HG03064 (cell line): ENCODE results near the gene IGFBP1.

Experiments used
- ATAC-seq: cut with Tn5 transposase; IDR thresholded peaks from one replicate; pipeline ENCODE4 v1.9.1; 2021; ENCODE audit warnings: low read depth; ENCODE audit not compliant: unreplicated experiment

The IGFBP1 gene

DNA sequence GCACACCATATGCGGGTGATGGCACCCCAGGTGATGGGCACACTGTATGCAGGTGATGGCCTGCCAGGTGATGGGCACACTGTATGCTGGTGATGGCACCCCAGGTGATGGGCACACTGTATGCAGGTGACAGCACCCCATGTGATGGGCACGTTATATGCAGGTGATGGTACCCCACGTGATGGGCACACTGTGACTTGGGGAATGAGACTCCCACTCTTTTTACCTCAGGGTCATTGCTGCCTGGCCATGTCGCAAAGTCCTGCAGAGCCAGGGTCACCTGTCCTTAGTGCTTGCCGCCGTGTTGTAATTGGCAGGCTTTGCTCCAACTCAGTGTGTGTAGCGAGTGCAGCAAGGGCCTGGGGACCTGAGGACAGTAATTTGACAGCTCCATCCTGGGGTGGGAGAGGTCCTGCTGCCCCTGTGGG is 7.8 kb upstream of the IGFBP1 start:
- no peak for ATAC-seq

DNA sequence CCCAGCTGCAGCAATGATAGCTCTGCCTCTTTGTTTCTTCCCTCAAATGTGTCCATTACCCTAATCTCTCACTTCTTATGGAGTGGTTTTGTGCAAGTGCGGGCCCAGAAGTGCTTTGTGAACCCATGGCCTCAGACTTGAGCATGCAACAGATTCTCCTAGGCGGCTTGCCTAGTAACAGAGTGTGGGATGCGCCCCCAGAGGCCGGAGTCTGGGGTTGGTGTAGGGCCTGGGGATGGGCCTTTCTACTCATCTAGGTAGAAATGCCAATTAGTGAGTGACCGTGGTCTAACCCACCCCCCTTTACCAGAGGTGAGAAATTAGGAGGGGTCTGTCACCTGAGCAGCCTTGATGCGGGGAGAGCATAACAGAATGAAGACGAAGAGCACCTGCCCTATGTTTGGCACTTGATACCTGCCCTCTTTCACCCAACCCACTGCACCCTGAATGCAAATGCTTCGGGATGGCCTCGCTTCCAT is 7.0 kb upstream of the IGFBP1 start:
- ATAC-seq = no peak

GRCh38 chr7:45881759-45882464 is 6.4 kb upstream of the IGFBP1 start:
- no peak for ATAC-seq

GRCh38 chr7:45882465-45882810 is 5.8 kb upstream of the IGFBP1 start:
- no peak for ATAC-seq

DNA sequence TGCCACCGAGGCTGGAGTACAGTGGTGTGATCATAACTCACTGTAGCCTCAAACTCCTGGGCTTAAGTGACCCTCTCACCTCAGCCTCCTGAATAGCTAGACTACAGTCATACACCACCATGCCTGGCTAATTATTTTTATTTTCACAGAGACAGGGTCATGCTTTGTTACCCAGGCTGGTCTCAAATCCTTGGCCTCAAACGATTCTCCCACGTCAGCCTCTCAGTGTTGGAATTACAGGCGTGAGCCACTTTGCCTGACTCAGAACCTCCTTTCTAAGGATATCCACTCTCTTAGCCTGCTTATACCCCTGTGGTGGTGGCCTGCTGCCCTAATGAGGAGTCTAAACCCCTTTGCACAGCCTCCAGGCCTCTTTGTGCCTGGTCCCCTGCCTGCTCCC is 4.2 kb upstream of the IGFBP1 start:
- ATAC-seq = no peak

DNA sequence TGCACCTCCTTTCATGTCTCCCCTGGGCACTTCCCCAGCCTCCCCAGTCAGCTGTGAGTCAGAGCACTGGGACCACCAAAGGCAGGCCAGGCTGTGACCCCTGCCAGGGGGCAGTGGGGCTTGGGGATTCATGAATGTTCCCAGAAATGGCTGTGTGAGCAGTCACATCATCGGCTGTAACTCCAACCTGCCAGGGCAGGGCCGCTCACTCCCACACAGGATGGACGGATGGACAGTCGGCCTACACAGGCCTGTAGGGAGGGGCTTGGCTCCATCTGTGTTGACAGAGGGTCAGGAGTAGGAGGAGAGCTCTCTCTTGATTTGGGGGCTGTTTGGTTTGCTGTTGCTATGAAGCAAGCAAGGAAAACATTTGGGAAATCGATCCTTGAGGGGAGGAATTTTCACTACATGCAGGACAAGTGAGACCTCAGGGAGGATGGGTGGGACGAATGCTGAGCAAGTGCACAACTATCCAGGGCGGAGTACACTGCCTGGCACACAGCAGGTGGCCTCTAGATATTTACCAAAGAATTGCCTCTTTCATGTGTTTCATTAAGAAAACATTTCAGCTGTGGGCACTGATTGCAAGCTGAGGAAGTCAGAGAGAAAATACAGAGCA is 2.9 kb upstream of the IGFBP1 start:
- ATAC-seq = no peak

DNA sequence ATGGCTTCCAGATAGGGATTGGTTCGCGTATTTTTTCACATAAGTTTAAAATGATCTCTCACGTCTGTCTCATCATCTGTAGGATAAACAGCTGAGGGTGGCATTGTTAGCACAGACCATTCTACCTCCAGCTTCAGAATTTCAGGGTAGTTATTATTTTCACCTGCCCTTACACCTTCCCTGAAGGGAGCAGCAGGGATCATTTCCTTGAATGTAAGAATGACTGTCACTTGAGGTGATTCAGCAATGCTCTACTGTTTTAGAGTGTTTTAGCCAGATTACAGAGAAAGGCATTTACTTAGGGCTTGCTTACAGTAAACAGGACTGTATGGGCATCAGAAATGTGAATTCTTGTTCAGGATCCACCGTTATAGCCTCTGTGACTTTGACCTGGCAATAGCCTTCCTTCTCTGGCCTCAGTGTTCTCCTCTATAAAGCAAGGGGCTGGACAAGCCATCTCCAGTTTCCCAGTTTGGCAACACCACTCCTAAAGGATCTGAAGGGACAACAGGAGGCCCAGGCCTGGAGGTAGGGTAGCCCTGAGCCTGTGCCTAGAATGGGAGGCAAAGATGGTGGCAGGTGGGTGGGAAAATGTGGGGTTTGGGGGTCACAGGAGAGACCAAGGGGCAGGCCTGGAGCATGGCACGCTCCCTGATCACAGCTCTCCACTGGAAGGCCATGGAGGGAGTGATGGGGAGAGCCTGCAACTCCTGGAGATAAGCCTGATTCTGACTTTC is 1.2 kb upstream of the IGFBP1 start:
- ATAC-seq = no peak

DNA sequence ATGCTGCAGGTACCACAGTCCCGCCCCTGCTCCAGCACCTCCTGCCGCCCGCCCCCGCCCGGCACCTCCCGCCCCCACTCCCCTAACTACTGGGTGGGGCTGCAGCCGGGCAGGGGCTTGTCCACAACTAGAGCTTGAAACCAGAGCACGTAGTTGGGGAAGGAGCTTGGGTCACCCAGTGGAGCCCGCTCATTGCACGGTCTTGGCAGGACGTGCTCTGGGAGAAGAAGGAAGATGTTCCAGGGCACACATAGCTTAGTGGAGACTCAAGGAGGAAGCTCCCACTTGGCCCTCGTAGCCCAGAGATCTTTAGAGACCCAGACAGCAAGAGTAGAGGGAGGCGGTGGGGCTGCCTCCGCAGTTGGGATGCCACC is 692 bp downstream of the IGFBP1 start:
- no peak for ATAC-seq

GRCh38 chr7:45889367-45890067 is 1.2 kb downstream of the IGFBP1 start:
- ATAC-seq = no peak

- ATAC-seq = no peak
Observed at GRCh38 chr7:45890125-45890901, 2.0 kb downstream of the IGFBP1 start.

- no peak for ATAC-seq
Observed at GRCh38 chr7:45890902-45891461, 2.7 kb downstream of the IGFBP1 start.

GRCh38 chr7:45891462-45892402 is 3.4 kb downstream of the IGFBP1 start:
- ATAC-seq = no peak

DNA sequence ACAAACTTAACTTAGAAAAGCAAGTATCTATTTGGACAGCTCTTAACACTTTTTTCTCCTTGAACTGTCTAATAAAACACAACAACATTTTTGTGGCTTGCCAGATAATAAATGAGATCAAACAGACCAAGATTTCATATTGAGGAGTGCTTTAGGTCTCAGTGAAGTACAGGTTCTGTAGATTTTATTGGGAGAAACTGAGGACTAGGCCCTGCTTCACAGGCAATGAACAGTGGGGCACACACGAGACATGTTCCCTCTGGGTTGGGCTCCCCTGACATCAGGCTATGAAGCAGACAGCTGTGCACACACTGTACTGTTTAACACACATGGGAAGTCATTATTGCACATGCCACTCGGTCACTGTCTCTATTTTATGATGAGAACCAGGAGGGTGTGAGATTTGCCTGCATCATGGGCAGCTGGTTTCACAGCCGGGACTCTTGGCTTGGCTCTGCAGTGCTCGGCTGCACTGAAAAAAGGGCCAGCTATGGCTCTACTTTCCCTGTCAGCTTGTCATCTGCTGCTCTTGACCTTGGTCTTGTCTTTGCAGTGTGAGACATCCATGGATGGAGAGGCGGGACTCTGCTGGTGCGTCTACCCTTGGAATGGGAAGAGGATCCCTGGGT is 4.2 kb downstream of the IGFBP1 start:
- ATAC-seq = no peak

DNA sequence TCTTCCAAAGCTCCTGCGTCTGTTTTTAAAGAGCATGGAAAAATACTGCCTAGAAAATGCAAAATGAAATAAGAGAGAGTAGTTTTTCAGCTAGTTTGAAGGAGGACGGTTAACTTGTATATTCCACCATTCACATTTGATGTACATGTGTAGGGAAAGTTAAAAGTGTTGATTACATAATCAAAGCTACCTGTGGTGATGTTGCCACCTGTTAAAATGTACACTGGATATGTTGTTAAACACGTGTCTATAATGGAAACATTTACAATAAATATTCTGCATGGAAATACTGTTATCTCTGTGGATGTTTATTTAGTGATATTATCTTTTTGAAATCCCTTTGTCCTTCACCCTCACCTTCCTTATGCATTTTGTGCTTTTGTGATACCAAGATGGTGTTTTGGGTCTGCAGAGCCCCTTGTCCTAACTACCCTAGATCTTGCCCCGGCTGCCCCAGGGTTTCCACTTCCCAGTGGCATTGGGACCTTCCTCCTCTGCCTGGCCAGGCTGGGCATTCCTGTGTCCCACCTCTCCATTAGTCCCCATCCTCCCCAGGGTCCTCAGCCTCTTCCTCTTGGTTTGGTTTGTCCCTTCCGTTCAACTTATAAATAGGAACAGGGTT is 5.2 kb downstream of the IGFBP1 start:
- ATAC-seq = no peak

DNA sequence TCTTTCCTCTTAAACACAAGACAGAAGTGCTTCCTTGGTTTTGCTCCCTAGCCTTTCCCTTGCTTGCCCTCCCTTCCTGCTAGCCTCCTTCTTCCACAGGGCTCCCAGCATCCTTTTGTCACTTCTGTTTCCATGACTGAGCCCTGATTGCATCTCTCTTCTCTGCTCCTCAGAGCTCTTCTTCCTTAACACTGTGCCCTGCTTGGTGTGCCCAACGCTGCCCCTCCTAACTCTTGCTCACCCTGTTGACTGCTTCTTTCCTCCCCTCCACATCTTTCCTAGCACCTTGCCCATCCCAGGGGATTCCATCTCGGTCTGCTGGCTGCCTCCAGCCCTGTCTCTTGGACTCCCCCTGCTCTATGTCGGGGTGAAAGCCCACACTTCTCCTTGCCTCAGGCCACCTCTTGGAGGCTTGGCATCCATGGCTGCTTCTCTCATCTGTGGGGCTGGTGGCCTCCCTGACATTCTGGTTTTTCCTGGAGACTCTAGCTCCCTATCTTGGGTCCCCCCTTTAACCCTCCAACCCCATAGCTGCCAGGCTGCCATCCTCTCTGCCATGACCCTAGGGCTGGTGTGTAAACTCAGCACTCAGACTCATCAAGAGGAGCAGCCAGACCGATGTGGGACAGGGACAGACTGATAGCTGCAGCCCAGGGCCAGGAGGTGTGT is 5.8 kb downstream of the IGFBP1 start:
- ATAC-seq = no peak

- ATAC-seq = no peak
Observed at GRCh38 chr7:45894665-45895062, 6.4 kb downstream of the IGFBP1 start.

GRCh38 chr7:45897042-45897690 is 8.9 kb downstream of the IGFBP1 start:
- ATAC-seq = no peak
